ENCODE data around the gene ZBTB12. TPM values are rescaled to one million over a fixed set of nuclear protein-coding genes. Genes with fewer than 3 reads are reported as not detected.
A peak's percentile ranks its signal among the peaks of the same experiment; 100 is the strongest.

Gene ZBTB12
- total and polyA plus RNA-seq, 2 of the 13 experiments (the other 11 are each of a cell fraction or from before 2014, with no cell fraction given), result 4.8 to 6.0 TPM

DNA sequence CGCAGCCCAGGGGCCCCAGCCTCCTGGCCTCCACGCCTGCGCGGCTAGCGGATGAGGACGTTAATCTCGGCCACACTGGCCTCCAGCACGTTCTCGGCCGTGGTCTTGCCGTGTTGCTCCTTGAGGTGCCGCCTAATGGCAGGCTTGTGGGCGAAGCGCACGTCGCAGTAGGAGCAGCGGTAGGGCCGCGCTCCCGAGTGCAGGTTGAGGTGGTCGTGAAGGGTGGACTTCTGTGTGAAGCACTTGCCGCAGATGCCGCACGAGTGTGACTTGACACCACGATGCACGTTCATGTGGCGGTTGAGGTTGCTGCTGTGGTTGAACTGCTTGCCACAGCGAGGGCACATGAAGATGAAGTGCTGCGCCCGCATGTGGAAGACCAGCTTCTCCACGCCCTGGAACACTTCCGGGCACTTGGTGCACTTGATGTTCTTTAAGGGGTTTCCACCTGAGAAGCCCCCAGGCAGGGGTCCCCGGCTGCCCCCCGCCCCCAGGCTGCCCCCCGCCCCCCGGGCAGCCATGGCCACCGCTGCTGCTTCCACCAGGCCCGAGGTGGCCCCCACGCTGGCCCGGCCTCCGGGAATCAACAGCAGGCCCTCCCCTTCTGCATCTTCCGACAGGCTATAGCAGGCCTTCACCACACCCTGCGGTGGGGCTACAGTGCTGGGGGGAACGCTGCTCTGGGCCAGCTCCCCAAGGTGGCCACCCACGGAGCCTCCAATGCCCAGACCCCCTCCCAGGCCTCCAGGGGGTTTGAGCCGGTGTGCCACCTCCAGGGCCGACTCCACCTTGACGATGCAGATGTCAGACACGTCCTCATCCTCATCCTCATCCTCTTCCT is 1.8 kb downstream of the ZBTB12 start:
- Histone ChIP-seq H3K9ac (ENCODE audit: insufficient read depth, low read depth, low read length) (no peak overlapping the region), H3K9me3 (ENCODE audit: low read length) (no peaks in the 10 kb centered on the region), H3K27me3 (ENCODE audit: control insufficient read depth in 1 of 2, insufficient read depth in 2 of 2, low read length in 2 of 2) (peaks cover 0 to 7% of the 10 kb centered on the region in 2 experiments; a peak in 1 of 5 replicates), H3K4me1 (ENCODE audit: insufficient read depth, low read length) (peaks cover 51% of the 10 kb centered on the region), H3K4me3 (replicated peaks in 1 of 3; ENCODE audit: insufficient read depth in 1 of 3, low read depth in 2 of 3, low read length in 3 of 3) (no peak overlapping the region), H2AFZ (ENCODE audit: low read length) (no peak overlapping the region), H4K20me1 (ENCODE audit: insufficient read depth, low read length) (no peaks in the 10 kb centered on the region), H3K36me3 (replicated peaks in 1 of 2; ENCODE audit: control insufficient read depth in 1 of 2, insufficient read depth in 2 of 2, low read length in 2 of 2) (peaks cover 4 to 5% of the 10 kb centered on the region in 2 experiments; a peak in 4 of 5 replicates), H3K79me2 (ENCODE audit: insufficient read depth, low read length) (peaks cover 24% of the 10 kb centered on the region), H3K4me2 (ENCODE audit: low read depth, low read length) (no peak overlapping the region), H3K27ac (ENCODE audit: extremely low read length, insufficient read depth, low read length) (no peak overlapping the region)
- no TSS peak for BruUV-seq (replicated peaks)
- in situ Hi-C loops (cut with HindIII; ENCODE audit: extremely low pct_ligation_motif_present, low pct_unique_long_range_greater_than_20kb), result loop anchor here (5.0 to 25.0 kb wide), 2 partner anchors 47 to 1062 kb away; partner anchors contain the start of genes BRD2, CFB and HLA-DMA
- DNase-seq (ENCODE audit: low spot score) (no peak), ATAC-seq (no peak), FAIRE-seq (no peak)
- ChIA-PET CTCF (ENCODE audit: low intra/inter-chr PET ratio, low total read pairs) (no interaction called here), POLR2A (interaction anchor here (4.1 to 5.6 kb wide), 3 partner anchors 37 to 51 kb away, joined by 34 to 69 read pairs (median 41); partner anchors contain the start of genes CFB and NEU1)
- intact Hi-C loops (cut with micrococcal nuclease; ENCODE audit: unreplicated experiment), result loop anchor here (5.0 kb wide), 1 partner anchor 68 kb away; no protein-coding TSS in a partner anchor
- WGBS (ENCODE audit: low lambda C conversion rate), result 95% methylated on average over 38 of the region's 49 CpGs
- TF ChIP-seq, protein P1, sequence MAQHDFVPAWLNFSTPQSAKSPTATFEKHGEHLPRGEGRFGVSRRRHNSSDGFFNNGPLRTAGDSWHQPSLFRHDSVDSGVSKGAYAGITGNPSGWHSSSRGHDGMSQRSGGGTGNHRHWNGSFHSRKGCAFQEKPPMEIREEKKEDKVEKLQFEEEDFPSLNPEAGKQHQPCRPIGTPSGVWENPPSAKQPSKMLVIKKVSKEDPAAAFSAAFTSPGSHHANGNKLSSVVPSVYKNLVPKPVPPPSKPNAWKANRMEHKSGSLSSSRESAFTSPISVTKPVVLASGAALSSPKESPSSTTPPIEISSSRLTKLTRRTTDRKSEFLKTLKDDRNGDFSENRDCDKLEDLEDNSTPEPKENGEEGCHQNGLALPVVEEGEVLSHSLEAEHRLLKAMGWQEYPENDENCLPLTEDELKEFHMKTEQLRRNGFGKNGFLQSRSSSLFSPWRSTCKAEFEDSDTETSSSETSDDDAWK (CRISPR knock-in tag; IDR thresholded peaks at IDR 0.05), result no peak
- TF ChIP-seq, protein P2, sequence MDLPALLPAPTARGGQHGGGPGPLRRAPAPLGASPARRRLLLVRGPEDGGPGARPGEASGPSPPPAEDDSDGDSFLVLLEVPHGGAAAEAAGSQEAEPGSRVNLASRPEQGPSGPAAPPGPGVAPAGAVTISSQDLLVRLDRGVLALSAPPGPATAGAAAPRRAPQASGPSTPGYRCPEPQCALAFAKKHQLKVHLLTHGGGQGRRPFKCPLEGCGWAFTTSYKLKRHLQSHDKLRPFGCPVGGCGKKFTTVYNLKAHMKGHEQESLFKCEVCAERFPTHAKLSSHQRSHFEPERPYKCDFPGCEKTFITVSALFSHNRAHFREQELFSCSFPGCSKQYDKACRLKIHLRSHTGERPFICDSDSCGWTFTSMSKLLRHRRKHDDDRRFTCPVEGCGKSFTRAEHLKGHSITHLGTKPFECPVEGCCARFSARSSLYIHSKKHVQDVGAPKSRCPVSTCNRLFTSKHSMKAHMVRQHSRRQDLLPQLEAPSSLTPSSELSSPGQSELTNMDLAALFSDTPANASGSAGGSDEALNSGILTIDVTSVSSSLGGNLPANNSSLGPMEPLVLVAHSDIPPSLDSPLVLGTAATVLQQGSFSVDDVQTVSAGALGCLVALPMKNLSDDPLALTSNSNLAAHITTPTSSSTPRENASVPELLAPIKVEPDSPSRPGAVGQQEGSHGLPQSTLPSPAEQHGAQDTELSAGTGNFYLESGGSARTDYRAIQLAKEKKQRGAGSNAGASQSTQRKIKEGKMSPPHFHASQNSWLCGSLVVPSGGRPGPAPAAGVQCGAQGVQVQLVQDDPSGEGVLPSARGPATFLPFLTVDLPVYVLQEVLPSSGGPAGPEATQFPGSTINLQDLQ (CRISPR knock-in tag; IDR thresholded peaks at IDR 0.05), result 0 out of 2 replicates have a peak, but pooled peaks have one; percentile 19
- TF ChIP-seq PHF8 (CRISPR knock-in tag; IDR thresholded peaks at IDR 0.05) (0 out of 2 replicates have a peak, but pooled peaks have one; percentile 1), ZNF878 (CRISPR knock-in tag; IDR thresholded peaks at IDR 0.05) (no peak), HNRNPL (IDR thresholded peaks at IDR 0.05; ENCODE audit: low read depth, low read length) (no peak), NPAS2 (CRISPR knock-in tag; IDR thresholded peaks at IDR 0.05; ENCODE audit: borderline replicate concordance) (no peak), RBM39 (IDR thresholded peaks at IDR 0.05; ENCODE audit: low read depth, low read length, poor library complexity, severe bottlenecking) (no peak), ZC3H13 (CRISPR knock-in tag; IDR thresholded peaks at IDR 0.05) (peak; percentile 79; the same call in 1 of the 2 replicates), ZBTB38 (CRISPR knock-in tag; IDR thresholded peaks at IDR 0.05) (peak; percentile 95), PRPF4 (IDR thresholded peaks at IDR 0.05; ENCODE audit: low read depth, low read length, poor library complexity, severe bottlenecking) (peak; percentile 87), SPEN (CRISPR knock-in tag; IDR thresholded peaks at IDR 0.05; ENCODE audit: low read depth) (no peak), RBFOX2 (IDR thresholded peaks at IDR 0.05; ENCODE audit: low read depth, low read length) (peak; percentile 65), MAZ (IDR thresholded peaks at IDR 0.05; ENCODE audit: borderline replicate concordance, low read depth, low read length) (no peak), MAZ (CRISPR knock-in tag; IDR thresholded peaks at IDR 0.05; ENCODE audit: low read depth) (no peak)
- TF ChIP-seq, protein P3, sequence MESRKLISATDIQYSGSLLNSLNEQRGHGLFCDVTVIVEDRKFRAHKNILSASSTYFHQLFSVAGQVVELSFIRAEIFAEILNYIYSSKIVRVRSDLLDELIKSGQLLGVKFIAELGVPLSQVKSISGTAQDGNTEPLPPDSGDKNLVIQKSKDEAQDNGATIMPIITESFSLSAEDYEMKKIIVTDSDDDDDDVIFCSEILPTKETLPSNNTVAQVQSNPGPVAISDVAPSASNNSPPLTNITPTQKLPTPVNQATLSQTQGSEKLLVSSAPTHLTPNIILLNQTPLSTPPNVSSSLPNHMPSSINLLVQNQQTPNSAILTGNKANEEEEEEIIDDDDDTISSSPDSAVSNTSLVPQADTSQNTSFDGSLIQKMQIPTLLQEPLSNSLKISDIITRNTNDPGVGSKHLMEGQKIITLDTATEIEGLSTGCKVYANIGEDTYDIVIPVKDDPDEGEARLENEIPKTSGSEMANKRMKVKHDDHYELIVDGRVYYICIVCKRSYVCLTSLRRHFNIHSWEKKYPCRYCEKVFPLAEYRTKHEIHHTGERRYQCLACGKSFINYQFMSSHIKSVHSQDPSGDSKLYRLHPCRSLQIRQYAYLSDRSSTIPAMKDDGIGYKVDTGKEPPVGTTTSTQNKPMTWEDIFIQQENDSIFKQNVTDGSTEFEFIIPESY (CRISPR knock-in tag; IDR thresholded peaks at IDR 0.05), result 0 out of 2 replicates have a peak, but pooled peaks have one; percentile 33

Measured in HepG2 (cell line).